ENCODE data around the gene GBGT1. TPM values are rescaled to one million over a fixed set of nuclear protein-coding genes. Genes with fewer than 3 reads are reported as not detected.
A peak's percentile ranks its signal among the peaks of the same experiment; 100 is the strongest.

The GBGT1 gene
- total RNA-seq, 3 donors from 2014 or later (not counting 1 experiment from before 2014, with no cell fraction given) = 1.4 to 2.2 (median 1.7) TPM

DNA sequence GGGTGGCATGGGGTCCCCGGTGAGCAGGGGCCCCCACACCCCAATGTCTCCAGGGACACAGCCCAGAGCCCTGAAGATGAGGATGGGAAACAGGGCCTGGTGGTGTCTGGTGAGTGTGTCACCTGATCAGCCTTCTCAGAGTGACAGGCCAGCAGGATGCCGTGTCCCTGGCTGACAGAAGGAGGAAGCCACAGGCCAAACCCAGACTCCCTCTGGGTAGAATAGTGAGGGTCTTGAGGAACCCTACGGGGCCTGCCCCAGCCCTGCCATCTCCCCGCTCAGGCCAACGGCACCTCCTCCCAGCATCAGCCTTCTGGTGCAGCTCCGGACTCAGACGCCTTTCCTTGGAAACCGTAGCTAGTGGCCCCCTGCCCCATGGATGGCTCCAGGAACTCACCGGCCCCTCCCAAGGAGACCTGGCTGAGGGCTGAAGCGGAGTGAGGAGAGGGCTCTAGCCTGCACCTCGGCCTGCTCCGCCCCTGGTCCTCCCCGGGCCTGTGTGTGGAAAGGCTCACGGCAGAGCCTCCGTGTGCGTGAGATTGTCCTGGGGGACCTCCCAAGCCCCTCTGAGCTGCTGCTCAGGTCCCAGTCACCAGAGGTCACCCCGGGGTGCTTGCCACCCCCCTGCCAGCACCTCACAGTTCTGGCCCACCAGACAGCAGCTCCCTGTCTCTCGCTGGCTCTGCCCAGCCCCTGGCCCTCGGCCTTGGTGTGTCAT lies 48.7 kb downstream of the GBGT1 start:
- peaks cover 82% of the 10 kb centered on the region for H3K4me1 ChIP-seq (ENCODE audit: control insufficient read depth, insufficient read depth, low read length)
- whole genome bisulfite sequencing (ENCODE audit: insufficient coverage) = 71% methylated on average over 19 of the region's 19 CpGs
- H3K4me3 ChIP-seq (ENCODE audit: low read length) = no peak overlapping the region
- DNase-seq (no peak), ATAC-seq (no peak)
- peak overlapping the region; percentile 81 for H3K27ac ChIP-seq (ENCODE audit: low read length)
- H3K36me3 Mint-ChIP-seq = no peaks in the 10 kb centered on the region
- peaks cover 55 to 64% of the 10 kb centered on the region in 2 donors for H3K4me1 Mint-ChIP-seq
- no peaks in the 10 kb centered on the region for H3K9me3 ChIP-seq (ENCODE audit: control insufficient read depth, insufficient read depth, low read length)
- intact Hi-C loops (cut with micrococcal nuclease) = no loop called here
- TF ChIP-seq, protein P1, sequence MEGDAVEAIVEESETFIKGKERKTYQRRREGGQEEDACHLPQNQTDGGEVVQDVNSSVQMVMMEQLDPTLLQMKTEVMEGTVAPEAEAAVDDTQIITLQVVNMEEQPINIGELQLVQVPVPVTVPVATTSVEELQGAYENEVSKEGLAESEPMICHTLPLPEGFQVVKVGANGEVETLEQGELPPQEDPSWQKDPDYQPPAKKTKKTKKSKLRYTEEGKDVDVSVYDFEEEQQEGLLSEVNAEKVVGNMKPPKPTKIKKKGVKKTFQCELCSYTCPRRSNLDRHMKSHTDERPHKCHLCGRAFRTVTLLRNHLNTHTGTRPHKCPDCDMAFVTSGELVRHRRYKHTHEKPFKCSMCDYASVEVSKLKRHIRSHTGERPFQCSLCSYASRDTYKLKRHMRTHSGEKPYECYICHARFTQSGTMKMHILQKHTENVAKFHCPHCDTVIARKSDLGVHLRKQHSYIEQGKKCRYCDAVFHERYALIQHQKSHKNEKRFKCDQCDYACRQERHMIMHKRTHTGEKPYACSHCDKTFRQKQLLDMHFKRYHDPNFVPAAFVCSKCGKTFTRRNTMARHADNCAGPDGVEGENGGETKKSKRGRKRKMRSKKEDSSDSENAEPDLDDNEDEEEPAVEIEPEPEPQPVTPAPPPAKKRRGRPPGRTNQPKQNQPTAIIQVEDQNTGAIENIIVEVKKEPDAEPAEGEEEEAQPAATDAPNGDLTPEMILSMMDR (IDR thresholded peaks at IDR 0.05) = no peak
- peaks cover 16% of the 10 kb centered on the region for H3K36me3 ChIP-seq (ENCODE audit: control insufficient read depth, insufficient read depth, low read length)
- H3K4me3 Mint-ChIP-seq = peak overlapping the region; percentile 80
- H3K9me3 Mint-ChIP-seq = no peaks in the 10 kb centered on the region
- no peaks in the 10 kb centered on the region for H3K27me3 ChIP-seq (ENCODE audit: control insufficient read depth, insufficient read depth, low read length)
- peak overlapping the region; percentile 94 to 97 for H3K27ac Mint-ChIP-seq
- H3K27me3 Mint-ChIP-seq (ENCODE audit: low read depth in 2 of 2) = no peaks in the 10 kb centered on the region

DNA sequence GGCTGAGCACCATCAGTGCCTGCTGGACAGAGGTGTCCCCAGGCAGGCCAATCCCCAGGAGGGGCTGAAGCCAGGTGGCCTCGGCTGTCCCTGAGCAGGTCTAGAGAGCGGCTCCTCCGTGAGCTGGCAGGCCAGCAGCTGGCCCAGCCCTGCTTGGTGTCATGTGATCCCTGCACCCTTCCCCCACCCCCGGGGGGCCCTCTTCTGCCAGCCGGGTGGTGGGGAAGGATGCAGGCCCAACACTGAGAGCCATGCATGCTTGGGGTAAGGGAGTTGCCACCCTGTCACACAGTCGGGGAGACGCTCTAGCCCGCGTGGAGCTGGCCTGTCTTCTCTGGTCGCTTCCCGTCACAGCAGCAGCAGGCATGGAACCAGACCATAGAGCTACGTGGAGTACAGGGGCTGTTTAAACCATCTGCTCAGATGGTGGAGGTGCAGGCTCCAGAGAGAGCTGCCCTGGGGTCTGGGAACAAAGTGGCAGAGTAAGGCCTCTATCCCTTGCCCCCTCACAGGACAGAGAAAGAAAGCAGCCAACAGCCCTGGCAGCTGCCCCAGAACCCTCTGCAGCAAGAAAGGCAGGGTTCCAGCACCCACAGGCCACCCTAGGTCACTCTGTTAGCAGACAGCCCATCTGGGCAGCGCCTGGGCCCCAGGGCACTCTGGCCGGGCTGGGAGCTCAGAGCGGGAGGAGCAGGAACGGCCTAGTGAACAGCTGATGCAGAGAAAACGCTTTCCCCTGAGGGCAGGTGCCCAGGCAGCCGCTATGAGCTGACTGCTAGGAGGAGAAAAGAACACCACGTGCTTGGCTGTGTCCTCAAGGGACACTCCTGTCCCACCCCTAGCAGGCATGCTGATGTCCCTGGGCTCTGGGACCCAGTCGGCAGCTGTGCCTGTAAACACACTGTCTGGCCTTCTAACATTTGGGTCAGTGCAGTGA lies 49.5 kb downstream of the GBGT1 start:
- Histone ChIP-seq H3K27me3 (ENCODE audit: control insufficient read depth, insufficient read depth, low read length) (no peaks in the 10 kb centered on the region), H3K4me3 (ENCODE audit: low read length) (no peak overlapping the region), H3K27ac (ENCODE audit: low read length) (peak overlapping the region; percentile 81), H3K36me3 (ENCODE audit: control insufficient read depth, insufficient read depth, low read length) (peaks cover 24% of the 10 kb centered on the region), H3K4me1 (ENCODE audit: control insufficient read depth, insufficient read depth, low read length) (peaks cover 74% of the 10 kb centered on the region), H3K9me3 (ENCODE audit: control insufficient read depth, insufficient read depth, low read length) (no peaks in the 10 kb centered on the region)
- Mint-ChIP-seq H3K4me1 (peaks cover 57 to 66% of the 10 kb centered on the region in 2 donors), H3K27ac (peak overlapping the region; percentile 94 to 97), H3K36me3 (no peaks in the 10 kb centered on the region), H3K9me3 (no peaks in the 10 kb centered on the region), H3K4me3 (peak overlapping the region; percentile 80), H3K27me3 (ENCODE audit: low read depth in 2 of 2) (no peaks in the 10 kb centered on the region)
- 51% methylated on average over 20 of the region's 20 CpGs for WGBS (ENCODE audit: insufficient coverage)
- ATAC-seq (peak; percentile 3 to 11 (median 4)), DNase-seq (peak in 1 of 2 donors; percentile 37)
- intact Hi-C loops (cut with micrococcal nuclease) = loop anchor here (2.0 kb wide), 1 partner anchor 31 kb away; no protein-coding TSS in a partner anchor
- TF ChIP-seq, protein P1 (IDR thresholded peaks at IDR 0.05) = no peak

DNA sequence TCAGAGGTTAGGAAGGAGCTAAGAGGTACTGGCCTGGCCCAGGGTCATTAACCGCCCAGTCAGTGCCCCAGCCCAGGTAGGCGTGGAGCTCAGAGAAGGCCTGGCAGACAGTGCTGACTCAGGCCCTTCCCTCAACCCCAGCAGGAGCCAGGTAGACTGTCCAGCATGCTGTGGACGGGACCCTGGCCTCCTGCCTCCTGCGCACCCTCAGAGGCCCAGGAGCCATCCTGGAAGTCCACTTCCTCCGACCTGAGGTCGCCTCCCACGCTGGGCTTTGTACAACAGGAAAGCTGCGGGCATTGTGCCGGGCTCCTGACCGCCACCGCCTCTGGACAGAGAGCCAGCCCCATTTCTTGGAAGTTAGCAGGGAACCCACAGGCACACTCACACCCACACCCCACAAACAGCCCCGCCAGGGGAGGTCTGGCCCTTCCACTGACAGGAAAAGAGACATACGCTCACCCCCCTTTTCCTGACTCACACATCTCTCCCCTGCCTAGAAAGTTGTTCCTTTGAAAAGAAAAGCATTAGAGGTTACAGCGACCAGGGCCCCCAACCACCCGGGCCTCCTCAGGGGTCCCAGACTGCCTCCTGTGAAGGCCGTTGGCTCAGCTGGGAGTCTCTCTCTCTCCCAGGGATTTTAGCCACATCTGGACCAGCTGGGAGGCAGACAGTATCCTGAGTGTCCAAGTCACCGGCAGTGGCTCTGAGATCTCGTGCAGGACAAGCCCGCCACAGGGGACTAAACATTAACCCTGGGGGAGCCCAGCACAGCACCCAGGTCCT lies 50.4 kb downstream of the GBGT1 start:
- no peaks in the 10 kb centered on the region for H3K9me3 Mint-ChIP-seq
- TF ChIP-seq, protein P1 (IDR thresholded peaks at IDR 0.05) = no peak
- peak; percentile 24 to 39 (median 28) for ATAC-seq
- no peaks in the 10 kb centered on the region for H3K36me3 Mint-ChIP-seq
- peaks cover 32% of the 10 kb centered on the region for H3K36me3 ChIP-seq (ENCODE audit: control insufficient read depth, insufficient read depth, low read length)
- peak overlapping the region; percentile 94 to 97 for H3K27ac Mint-ChIP-seq
- peak overlapping the region; percentile 80 for H3K4me3 Mint-ChIP-seq
- no peaks in the 10 kb centered on the region for H3K27me3 Mint-ChIP-seq (ENCODE audit: low read depth in 2 of 2)
- WGBS (ENCODE audit: insufficient coverage) = 37% methylated on average over 19 of the region's 19 CpGs
- no peaks in the 10 kb centered on the region for H3K27me3 ChIP-seq (ENCODE audit: control insufficient read depth, insufficient read depth, low read length)
- H3K27ac ChIP-seq (ENCODE audit: low read length) = peak overlapping the region; percentile 81
- DNase-seq = peak; percentile 51 to 57
- peaks cover 65% of the 10 kb centered on the region for H3K4me1 ChIP-seq (ENCODE audit: control insufficient read depth, insufficient read depth, low read length)
- intact Hi-C loops (cut with micrococcal nuclease) = loop anchor here (2.0 kb wide), 1 partner anchor 31 kb away; no protein-coding TSS in a partner anchor
- no peak overlapping the region for H3K4me3 ChIP-seq (ENCODE audit: low read length)
- peaks cover 50 to 59% of the 10 kb centered on the region in 2 donors for H3K4me1 Mint-ChIP-seq
- no peaks in the 10 kb centered on the region for H3K9me3 ChIP-seq (ENCODE audit: control insufficient read depth, insufficient read depth, low read length)

All from natural killer cell (primary cell).